ENCODE measurements around the gene SLC6A19.
"Not testable (repeated sequence)": the region's sequence is repeated elsewhere in the genome, so short reads cannot be mapped to it uniquely, and the experiment has no call there.

The SLC6A19 gene

GRCh38 chr5:1201327-1202025, at the start of gene SLC6A19:
Gene SLC6A19 (plus strand): TSS chr5:1201595. CDS start chr5:1201651, 56 bp downstream.
- no peak for DNase-seq (ENCODE audit: low read depth)

GRCh38 chr5:1152156-1152555, 49.2 kb upstream of the SLC6A19 start:
- DNase-seq (ENCODE audit: low read depth), result no peak

GRCh38 chr5:1152771-1153282, 48.6 kb upstream of the SLC6A19 start:
- no peak for DNase-seq (ENCODE audit: low read depth)

DNA sequence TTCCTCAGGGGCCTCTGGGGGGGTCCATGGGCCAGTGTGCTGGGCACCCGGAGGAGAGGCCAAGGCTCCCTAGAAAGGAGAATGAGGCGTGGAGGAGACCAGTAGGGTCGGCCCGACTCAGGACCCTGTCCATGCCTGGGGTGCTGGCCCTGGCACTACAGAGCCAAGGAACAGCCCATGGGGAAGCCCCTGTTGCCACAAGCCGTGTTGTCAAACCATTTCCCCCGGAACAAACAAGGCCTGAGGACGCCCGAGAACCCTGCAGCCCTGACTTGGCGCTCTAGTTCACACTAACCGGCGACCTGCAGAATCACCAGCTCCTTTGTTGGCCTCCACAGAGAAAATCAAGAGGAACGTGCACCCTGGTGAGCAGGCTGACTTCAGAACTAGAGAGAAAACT, 48.0 kb upstream of the SLC6A19 start:
- DNase-seq (ENCODE audit: low read depth), result no peak

GRCh38 chr5:1155191-1156032, 46.0 kb upstream of the SLC6A19 start:
- DNase-seq (ENCODE audit: low read depth), result no peak

- DNase-seq (ENCODE audit: low read depth), result no peak
Measured at GRCh38 chr5:1156033-1156753, 45.2 kb upstream of the SLC6A19 start.

DNA sequence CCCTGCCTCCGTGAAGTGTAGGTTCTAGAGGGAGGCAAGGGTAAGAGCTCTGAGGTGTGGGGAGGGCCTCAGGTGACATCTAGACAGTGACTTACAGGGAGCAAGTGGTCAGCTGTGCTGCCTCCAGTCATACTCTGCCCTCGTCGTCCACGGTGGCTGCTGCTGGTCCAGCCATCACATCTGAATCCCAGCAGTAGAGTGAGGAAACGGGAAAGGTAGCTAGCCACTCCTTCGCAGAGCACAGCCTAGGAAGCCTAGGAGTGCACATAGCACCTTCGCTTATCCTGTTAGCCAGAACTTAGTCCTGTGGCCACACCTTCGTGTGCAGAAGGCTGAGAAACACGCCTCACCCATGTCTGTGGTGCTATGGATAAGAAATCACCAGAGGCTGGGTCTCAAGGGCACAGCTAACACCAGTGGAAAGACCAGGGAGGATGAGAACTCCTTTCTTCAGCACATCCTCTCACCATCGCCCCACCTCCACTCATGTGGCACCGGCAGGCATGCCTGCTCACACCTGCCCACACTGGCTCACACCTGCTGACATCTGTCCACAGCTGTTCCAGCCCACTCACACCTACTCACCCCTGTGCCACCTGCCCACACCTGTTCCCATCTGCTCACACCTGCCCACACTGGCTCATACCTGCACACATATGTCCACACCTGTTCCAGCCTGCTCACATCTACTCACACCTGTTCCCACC, 44.5 kb upstream of the SLC6A19 start:
- DNase-seq (ENCODE audit: low read depth), result no peak

- DNase-seq (ENCODE audit: low read depth), result not testable (repeated sequence)
Measured at GRCh38 chr5:1157461-1157986, 43.9 kb upstream of the SLC6A19 start.

DNA sequence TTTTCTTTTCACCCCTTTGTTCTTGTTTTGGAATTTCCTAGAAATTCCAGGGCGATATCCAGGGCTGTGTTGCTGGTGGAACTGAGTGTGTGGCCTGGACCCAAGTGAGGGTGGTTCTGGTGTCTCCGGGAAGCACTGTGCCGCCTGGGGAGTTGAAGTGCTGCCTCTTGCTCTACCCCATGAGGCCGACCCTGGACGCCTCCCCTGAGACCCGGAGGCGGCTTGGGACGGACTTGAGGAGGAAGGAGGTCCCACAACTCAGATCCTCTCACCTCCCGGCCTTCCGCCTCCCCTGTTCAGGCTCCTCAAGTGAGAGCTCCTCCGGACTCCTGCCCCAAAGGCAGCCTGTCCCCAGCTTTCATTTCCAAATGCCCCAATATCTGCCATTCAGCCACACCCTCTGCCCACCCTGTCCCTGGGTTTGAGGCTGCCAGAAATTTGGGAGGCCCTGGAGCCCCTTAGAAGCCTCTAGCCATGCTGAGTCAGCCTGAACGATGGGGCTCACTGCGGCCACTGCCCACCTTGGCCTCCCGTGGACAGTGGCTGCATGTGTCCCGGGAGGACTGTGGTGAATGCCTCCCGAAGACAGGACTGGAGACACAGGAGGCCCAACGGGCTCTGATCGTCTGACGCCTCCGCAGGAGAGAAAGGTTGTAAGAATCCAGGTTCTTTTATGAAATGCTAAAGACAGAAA, 42.6 kb upstream of the SLC6A19 start:
- no peak for DNase-seq (ENCODE audit: low read depth)

GRCh38 chr5:1159341-1159675, 42.1 kb upstream of the SLC6A19 start:
- no peak for DNase-seq (ENCODE audit: low read depth)

- DNase-seq (ENCODE audit: low read depth), result no peak
Measured at GRCh38 chr5:1159774-1160406, 41.5 kb upstream of the SLC6A19 start.

DNA sequence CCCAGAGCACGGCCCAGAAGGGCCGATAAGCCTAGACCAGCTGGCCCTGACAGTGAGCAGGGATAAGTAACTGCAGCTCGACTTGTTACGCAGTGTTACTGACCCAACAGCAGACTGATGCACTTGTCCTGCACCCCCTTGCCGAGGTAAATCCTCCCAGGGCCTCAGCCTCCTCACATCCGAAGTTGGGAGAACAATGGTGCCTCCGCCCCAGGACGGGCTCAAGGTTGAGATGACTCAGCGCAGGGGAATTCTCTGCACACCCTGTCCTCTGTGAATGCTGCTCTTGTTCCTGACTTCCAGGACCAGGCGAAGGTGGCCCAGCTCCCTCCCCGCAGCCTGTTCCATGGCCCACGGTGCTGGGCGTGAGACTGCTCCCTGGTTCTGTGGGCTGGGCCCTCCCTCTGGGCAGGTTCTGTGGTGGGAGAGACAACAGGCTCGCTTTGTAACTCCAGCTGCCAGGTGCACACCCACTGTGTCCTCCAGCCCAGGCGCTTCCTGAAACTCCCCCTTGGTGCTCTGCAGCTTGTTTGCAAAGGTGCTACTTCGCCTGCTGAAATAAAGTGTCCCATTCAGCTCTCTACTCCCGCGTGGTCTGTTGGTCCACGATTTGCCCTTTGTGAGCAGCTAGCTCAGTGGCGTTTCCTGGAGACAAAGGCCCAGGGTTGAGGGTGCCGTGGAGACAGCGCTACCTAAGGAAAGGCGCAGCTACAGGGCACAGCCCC, 40.1 kb upstream of the SLC6A19 start:
- no peak for DNase-seq (ENCODE audit: low read depth)

DNA sequence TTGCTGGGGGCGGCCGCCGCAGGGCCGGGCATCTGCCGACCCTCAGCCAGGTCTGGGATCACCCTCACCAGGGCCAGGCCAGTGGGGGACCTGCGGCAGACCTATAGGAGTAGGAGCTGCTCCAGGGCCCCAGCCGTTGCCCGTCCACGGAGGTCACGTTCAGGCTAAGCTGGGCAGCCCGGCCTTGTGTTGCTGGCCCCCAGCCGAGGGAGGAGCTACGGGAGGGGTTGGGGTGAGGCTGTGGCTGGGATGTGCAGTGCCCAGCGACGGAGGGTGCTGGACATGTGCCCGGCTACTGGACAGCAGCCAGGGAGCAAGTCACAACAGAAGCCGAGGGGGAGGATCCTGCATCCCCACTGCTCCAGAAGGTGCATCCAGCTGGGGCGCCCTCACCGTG, 39.6 kb upstream of the SLC6A19 start:
- DNase-seq (ENCODE audit: low read depth), result no peak

DNA sequence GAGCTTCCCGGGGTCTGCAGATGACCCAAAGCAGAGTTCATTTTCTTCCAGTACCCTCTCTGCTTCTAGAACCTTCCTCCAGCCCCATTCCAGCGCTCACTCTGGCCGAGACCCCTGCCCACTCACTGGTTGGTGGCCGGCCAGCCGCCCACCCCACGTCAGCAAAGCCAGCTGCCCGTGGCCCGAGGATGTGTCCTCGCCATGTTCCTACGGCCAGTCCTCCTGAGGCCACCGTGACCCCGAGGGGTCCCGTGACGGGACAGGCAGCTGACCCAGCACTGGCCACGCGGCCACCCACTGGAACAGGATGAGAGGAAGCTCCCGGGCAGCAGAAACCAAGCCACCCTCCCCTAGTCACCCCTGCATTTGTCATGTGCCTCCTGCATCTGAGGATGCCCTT, 39.1 kb upstream of the SLC6A19 start:
- no peak for DNase-seq (ENCODE audit: low read depth)

DNA sequence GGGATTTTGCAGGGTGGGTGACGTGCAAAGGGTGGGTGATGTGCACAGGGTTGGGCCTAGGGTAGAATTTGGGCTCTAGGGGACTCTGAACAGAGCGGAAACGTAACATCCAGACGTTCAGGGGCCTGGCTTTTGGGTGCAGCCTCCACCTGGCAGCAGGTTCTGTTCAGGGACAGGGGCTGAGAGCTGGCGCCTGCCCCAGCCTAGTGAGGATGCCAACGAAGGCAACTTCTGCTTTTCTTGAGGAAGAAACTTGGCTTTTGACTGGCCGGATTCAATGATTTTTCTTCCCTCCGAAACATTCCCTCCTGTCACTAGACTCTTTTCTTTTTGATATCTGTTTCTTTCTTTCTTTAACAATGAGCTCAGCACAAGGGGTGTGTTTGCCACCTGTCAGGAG, 38.6 kb upstream of the SLC6A19 start:
- DNase-seq (ENCODE audit: low read depth), result no peak

- DNase-seq (ENCODE audit: low read depth), result no peak
Measured at GRCh38 chr5:1163366-1163765, 38.0 kb upstream of the SLC6A19 start.

DNA sequence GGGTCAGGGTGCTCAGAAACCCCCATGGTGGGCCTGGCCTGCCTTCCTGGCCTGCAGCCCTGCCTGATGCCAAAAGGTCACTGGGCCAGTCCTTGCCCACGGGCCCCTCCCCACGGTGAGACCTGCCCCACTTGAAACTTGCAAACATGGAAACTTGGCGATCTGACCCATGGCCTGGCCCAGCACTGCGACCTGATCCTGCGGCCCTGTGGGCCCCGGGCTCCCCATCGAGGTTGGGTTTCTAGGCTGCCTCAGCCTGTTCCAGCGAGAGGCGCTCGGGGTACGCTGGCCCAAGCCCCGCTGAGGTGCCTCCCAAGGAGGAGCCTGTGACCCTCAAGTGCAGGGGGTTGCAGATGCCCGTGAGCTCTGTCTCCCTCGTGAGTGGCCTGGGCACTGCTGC, 37.5 kb upstream of the SLC6A19 start:
- no peak for DNase-seq (ENCODE audit: low read depth)

DNA sequence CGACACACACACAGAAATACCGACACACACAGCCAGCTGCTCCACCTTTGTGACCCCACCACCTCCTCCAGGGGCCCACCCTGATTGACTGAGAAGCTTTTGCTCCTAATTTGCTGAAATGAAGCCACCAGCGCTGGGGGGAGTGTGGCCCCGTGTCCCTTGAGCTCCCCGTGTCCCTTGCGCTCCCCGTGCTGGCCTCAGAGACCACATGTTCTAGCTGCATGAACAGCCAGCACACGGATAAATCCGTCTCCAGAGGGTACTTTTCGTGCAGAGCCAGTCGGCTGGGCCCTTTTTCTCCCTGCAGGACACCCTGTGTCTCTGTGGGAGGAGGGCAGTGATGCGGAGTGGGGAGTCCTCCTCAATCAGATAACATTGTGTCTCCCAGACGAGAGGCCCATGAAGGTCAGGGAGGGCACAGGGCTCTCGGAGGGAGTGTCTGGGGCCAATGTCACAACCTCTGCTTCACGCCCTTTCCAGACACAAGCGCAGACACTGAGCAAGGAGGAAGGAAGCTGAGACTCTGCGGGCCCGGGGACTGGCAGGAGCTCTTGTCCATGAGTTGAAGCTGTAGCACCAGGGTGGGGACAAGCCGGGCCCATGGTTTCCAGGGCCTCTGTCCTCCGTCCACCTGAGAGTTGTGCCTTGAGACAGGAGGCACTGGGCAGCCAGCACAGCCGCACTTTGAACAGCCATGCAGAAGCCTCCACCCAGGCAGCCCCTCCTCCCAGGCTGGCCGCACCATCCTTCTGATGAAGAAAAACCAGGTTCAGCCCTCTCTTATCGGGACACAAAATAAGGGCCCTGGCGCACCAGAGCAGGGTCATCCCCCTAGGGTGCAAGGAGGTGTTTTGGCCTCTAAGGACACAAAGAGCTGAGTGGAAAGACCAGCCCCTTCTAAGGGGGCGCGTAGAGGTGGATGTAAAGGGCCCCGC, 36.4 kb upstream of the SLC6A19 start:
- no peak for DNase-seq (ENCODE audit: low read depth)

DNA sequence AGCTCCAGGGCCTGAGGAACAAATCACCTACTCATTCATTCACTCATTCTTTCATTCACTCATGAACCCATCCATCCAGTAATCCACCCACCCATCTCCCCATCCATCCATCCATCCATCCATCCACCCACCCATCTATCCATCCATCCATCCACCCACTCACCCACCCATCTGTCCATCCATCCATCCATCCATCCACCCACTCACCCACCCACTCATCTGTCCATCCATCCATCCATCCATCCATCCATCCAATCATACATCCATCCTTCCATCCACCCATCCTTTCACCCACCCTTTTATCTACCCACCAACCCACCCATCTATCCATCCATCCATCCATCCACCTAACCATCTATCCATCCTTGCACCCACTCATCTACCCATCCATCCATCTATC, 35.5 kb upstream of the SLC6A19 start:
- no peak for DNase-seq (ENCODE audit: low read depth)
